DMS114 treated with DMSO at 0.1 percent for 48 hours (cell line): ENCODE measurements around the gene TOR4A.
A peak's percentile ranks its signal among the peaks of the same experiment; 100 is the strongest.
"Not testable (repeated sequence)": the region's sequence is repeated elsewhere in the genome, so short reads cannot be mapped to it uniquely, and the experiment has no call there.

ENCODE experiments used
- DNase-seq: peaks from one replicate; lab custom pipeline; 2025; ENCODE audit not compliant: unreplicated experiment; lab: John Stamatoyannopoulos, UW

Gene TOR4A

DNA sequence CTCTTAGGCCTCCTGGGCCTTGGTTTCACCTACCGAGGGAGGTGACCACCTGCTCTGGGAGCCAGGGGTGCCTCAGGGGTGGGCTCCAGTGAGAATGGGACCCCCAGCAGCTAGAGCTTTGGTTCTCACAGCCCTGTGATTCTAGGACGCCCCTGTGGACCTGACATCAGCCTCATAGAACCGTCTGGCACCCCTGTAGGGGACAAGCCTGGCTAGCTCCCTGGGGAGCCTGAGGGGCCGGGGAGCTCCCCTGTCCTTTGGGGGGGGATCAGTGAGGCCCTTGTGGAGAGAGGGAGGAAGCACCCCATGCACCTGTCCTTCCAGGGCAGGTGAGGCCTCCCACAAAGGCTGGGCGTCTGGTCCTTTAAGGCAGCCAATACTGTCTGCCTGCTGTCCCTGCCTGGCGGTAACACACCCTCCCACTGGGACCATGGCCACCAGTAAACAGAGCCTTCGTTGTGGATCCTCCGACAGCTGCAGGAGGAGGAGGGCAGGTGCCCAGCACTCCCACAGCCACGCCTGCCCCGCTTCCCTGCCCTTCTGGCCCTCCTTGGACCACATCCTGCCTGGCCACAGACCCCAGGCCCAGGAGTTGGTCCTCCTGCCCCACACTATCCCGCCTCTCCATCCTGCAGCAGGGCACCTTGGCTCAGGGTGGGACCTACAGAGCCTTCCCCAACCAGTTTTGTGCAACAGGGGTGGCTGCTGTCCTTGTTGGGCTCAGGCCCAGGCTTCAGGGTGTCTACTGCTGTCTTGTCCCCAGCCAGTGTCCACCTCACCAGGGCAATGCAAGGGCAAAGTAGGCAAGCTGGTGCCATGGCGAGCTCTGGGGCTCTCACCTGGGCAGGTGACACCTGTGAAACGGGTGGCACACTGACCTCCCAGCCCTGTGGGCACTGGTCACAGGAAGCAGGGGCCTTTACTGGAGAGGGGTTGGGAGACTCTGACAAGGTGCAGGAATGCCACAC lies 39.5 kb upstream of the TOR4A start:
- DNase-seq = no peak

DNA sequence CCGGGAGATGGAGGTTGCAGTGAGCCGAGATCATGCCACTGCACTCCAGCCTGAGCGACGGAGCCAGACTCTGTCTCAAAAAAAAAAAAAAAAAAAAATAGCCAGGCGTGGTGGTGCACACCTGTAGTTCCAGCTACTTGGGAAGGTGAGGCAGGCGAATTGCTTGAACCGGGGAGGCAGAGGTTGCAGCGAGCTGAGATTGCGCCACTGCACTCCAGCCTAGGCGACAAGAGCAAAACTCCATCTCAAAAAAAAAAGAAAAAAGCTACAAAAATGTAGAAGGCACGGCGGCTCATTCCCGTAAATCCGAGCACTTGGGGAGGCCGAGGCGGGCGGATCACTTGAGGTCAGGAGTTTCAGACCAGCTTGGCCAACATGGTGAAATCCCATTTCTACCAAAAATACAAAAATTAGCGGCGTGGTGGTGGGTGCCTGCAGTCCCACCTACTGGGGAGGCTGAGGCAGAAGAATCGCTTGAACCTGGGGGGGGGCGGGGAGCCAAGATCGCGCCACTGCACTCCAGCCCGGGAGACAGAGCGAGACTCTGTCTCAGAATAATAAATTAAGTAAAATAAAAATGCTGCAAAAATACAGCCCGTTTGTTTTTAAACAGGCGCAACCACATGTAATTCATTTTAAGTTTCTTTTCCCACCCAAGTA lies 37.9 kb upstream of the TOR4A start:
- not testable (repeated sequence) for DNase-seq

DNA sequence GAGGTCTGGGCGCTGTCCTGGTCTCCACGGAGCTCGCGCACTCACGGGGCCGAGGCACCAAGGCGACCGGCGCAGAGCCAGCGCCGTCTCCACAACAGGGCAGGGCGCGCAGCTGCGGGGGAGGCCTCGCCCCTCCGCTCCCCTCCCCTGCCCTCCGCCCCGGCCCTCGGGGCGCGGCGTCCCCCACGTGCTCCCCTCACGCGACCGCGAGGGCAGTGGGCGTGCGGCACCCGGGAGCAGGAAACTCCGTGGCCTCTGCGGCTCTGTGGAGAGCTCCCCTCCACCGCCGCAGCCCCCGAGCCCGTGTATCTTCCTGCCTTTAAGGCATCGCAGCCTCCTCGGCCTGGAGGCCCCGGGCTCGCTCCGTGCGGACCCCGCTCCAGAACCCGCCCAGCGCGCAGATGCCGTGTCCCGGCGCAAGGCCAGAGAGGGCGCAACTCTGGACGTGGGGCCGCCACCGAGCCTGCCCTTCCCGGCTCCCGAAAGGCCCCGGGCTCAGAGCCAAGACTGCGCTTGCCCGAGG lies 37.1 kb upstream of the TOR4A start:
- no peak for DNase-seq

DNA sequence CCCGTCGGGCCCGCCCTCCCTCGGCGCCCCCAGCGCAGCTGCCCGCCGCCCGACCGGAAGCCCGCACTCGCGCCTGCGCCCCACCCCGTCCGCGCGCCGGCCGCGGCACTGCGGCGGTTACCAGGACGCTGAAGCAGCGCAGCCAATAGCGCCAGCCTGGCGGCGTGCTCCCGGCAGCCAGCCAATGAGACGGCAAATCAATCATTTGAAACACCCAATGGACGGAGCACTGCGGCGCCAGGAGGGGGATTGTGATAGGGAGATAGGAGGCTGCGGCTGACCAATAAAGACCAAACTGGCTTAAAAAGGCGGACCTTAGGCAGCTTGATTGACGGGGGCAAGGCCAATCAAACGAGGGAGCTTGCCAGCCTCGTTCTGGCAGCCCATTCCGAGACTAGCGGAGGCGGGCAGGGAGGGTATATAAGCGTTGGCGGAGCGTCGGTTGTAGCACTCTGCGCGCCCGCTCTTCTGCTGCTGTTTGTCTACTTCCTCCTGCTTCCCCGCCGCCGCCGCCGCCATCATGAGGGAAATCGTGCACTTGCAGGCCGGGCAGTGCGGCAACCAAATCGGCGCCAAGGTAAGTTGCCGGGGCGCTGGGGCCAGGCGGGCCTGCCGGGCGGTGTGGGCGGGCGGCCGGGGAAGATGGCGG lies 36.6 kb upstream of the TOR4A start, which contains the start of gene TUBB4B:
TUBB4B (plus strand) TSS at position 447 of the 649 bp plus-strand sequence; CDS start at position 521, 74 bp downstream.
- DNase-seq = peak; percentile 98

DNA sequence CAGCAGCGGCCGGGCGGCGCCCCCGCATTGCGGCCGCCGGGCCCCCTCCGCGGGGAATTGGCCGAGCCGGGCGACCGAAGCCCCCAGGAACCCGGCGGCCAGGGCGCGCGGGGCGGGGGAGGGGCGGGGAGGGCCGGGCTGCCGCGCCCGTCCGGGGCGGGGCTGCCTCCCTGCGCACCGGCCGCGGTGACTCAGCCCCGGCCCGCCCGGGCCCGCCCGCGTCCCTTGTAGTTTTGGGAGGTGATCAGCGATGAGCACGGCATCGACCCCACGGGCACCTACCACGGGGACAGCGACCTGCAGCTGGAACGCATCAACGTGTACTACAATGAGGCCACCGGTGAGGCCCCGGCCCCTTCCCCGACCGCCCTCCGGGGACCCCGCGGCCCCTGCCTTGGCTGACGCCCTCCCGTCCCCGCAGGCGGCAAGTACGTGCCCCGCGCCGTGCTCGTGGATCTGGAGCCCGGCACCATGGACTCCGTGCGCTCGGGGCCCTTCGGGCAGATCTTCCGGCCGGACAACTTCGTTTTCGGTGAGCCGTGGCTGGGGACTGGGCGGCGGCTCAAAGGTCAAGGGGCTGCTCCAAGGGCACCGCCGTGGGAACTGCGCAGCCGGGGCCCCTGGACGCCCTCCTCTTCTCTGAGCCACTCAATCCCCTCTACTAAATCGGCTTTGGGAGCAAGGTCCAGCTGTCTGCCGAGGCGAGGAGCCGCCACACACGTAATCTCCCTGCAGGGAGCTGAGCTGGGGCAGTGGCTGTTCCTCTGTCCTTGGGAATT lies 35.8 kb upstream of the TOR4A start:
- DNase-seq = no peak

DNA sequence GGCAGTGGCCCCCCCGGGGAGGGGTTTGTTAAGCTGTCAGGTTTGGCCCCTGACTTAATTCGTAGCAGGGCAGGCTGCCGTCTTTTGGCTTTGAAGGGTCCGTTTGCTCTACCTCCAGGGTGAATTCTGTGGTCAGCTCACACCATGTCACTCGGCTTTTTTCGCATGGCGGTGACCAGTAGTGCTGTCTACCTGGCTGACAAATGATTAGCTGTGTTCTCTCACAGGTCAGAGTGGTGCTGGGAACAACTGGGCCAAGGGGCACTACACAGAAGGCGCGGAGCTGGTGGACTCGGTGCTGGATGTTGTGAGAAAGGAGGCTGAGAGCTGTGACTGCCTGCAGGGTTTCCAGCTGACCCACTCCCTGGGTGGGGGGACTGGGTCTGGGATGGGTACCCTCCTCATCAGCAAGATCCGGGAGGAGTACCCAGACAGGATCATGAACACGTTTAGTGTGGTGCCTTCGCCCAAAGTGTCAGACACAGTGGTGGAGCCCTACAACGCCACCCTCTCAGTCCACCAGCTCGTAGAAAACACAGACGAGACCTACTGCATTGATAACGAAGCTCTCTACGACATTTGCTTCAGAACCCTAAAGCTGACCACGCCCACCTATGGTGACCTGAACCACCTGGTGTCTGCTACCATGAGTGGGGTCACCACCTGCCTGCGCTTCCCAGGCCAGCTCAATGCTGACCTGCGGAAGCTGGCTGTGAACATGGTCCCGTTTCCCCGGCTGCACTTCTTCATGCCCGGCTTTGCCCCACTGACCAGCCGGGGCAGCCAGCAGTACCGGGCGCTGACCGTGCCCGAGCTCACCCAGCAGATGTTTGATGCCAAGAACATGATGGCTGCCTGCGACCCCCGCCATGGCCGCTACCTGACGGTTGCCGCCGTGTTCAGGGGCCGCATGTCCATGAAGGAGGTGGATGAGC lies 35.0 kb upstream of the TOR4A start:
- DNase-seq = no peak

DNA sequence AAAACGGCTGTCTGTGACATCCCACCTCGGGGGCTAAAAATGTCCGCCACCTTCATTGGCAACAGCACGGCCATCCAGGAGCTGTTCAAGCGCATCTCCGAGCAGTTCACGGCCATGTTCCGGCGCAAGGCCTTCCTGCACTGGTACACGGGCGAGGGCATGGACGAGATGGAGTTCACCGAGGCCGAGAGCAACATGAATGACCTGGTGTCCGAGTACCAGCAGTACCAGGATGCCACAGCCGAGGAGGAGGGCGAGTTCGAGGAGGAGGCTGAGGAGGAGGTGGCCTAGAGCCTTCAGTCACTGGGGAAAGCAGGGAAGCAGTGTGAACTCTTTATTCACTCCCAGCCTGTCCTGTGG lies 34.3 kb upstream of the TOR4A start:
- DNase-seq = not testable (repeated sequence)

DNA sequence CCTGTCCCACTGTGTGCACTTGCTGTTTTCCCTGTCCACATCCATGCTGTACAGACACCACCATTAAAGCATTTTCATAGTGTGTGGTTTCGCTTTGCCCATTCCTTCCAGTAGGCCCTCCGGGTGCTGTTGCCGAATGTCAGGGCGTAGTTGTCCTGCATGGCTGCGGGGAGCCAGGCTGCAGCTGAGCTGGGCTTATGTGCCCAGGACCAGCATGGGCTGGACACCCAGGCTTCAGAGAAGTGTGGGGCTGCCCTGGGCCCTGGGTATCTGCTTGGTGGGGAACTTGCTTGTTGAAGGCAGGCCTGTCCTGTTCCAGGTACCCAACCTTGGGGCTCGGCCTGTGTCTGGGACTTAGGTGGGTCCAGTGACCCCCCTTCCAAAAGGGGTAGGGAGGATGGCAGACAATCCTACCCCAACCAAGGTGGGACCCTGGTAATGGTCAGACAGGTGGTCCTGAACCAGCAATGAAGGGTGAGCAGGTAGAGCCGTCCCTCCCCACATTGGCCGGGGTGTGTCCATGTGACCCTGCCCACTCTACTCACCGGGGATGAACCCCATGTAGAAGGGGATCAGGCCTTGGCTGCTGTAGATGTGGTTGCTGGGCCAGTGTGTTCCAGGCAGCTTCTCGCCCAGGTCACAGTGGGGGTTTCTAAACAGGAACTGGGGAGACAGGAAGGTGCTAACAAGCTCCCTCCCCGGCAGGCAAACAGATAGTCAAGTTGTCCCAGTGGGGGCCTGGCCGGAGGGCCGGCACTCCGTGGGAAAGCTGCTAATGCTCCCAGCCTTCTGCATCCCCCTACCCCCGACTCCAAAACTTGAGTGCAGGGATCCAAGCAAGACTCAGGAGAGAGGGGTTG lies 33.7 kb upstream of the TOR4A start:
- no peak for DNase-seq

DNA sequence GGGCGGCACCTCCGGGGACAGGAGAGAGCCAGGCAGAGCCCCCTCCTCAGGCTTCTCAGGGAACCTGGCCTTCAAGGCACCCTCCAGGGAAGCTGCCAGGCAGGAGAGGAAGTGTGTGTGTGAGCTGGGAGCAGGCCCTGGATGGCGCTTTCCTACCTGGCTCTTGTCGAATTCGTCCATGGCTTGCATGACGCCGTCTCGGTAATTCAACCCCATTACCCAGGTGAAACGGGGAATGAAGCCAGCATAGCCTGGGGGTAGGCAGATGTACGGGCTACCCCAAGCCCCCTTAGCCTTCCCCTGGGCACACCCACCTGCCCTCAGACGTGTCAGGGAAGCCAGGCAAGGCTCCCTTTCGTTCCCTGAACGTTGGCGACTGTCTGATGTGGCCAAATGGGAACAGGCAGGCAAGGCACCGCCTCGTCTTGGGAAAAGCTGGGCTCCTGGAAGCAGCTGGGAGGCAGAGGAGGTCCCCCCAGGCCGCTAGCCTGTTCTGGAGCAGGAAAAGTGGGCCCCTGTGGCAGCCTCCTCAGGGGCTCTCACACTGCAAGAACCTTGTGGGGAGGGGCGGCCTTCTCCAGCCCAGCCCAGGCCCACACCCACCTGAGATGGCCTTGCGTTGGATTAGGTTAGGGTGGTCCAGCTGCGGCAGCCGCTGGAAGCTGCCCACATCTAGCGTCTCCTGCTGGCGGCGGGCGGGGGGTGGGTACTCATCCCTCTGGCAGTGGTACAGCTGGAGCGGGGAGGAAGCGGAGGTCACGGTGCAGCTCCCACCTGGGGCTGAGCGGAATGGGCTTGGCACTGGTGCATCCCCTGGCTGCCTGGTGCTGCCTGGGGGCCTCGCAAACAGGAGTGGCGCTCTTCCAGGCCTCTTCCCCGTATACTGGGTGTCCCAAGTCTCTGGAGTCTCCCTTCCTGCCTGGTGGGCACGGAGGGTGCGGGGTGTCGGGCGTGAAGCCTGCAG lies 32.8 kb upstream of the TOR4A start:
- no peak for DNase-seq

DNA sequence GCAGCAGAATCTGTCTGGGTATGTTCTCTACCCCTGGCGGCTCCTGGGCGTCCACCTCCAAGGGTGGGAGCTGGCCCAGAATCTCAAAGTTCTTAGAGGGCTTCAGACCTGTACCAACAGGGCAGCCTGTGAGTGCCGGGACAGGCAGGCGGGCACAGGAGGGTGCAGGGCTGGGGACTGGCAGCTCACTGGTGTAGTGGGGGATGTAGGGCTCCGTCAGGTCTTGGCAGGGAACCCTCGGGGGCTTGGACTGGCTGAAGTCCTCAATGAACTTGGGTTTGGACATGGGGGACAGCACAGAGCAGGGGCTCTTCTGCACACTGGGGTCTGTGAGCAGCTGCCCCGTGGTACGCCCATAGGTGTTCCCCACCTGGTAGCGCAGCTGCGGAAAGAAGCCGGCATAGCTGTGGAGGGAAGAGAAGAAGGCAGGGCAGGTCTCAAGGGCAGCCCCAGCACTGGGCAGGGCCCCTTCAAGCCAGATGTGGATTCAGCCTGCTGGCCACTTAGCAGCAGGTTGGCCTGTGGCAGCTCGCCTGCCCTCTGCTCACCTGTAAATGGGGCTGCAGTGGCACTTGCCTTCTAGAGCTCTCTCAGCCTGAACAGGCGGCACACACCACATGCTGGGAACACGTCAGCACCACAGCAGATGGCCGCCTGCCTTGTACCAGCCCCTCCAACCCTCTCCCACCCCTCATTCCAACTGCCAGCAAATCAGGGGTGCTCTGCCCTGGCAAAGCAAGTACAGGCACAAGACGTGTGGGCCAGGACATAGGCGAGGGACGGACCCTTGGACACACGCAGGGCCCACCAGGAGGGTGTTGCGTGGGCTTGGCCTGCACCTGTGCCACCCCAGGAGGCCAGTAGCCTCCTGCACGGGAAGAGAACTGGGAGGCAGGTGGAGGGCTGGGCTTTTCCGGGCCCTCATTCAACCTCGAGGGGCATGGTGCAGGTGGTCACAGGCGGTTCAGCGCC lies 31.8 kb upstream of the TOR4A start:
- no peak for DNase-seq

DNA sequence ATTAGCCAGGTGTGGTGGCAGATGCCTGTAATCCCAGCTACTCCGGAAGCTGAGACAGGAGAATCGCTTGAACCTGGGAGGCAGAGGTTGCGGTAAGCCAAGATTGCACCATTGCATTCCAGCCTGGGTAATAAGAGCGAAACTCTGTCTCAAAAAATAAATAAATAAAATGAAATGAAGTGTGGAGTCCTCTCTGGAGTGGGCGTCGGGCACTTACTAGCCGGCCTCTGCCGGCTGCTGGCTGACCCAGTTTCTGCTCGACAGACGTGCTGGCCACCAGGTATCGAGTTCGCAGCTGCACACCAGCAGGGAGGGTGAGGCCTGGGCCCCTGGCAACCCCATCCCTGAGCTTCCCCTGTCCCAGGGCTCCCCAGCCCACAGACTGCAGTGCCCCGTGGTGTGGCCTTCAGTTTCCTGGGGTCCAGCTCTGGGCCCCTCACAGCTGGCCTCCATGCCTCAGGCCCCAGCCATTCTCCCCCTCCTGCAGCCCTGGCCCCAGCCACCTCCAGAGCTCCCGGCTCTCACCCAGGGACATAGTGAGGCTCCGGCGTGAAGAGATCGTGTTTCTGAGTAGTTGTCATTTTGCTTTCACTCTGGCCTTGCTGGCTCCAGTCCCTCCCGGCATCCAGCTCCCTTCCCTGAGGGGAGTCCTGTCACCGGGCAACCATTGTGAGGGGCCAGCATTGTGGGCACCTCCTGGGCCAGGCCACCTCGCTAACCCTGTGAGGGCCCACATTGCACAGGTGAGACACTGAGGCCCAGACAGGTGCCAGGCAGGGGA lies 30.2 kb upstream of the TOR4A start:
- DNase-seq = no peak

DNA sequence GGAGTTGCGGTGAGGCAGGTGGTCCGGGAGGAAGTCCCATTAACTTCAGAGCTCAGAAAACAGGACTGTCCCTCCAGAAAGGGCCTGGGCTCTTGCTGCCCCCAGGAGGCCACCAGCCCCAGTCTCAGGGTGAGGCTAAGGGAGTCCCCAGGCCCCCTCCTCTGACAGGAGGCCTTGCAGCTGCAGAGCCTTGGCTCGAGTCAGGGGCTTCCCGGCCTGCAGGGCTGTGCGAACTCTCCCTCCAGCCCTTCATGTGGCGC lies 29.7 kb upstream of the TOR4A start:
- no peak for DNase-seq

DNA sequence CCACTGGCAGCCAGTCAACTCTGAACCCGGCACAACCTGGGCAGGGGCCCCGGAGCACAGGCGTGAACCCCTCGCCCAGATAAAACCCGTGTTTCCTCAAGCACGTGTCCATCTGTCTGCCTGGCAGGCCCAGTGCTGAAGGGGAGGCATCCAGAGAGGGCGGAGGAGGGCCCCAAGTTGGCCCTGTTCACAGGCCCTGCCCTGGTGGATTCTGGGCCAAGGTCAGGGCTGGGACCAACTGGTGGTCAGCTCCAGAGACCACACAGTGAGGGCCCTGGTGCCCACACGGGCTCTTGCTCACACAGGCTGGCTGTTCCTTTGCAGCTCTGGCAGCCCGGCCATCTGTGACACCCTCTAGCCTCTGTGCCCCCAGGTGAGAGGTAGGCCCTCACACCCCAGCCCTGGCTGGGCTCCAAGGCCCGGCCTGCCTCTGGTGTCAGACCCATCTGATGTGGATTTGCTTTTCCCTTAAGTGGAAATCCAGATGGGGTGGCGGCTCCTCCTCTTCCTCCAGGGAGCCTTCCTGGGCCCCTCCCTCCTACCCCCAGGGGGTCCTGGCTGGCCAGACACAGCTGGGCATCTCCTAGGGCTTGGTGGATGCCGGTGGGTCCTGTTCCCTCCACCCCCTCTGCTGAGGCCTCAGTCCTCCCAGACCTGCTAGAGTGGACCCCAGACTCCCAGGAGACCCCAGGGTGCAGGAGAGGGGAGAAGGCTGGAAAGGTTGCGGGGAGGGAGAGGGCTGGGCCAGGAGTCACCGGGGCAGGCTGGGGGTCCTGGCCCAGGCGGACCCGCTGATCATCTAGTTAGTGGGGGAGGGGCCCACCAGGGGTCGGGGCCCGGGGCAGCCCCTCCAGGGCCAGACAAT lies 27.0 kb upstream of the TOR4A start:
- no peak for DNase-seq

DNA sequence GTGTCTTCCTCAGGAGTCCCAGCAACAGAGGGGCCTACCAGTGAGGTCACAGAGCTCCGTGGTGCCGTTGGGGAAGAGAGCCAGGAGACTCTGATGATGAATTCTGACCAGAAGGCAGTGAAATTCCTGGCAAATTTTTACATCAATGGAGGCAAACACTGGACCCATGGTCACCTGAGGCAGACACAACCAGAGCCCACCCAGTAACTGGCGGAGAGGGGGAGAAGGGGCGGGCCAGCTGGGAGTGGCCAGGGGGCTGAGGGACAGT lies 26.4 kb upstream of the TOR4A start, which contains the start of gene STPG3:
STPG3 (plus strand) TSS at position 93 of the 268 bp plus-strand sequence; CDS start at position 94, 1 bp downstream.
- no peak for DNase-seq
